SK-N-MC (cell line): ENCODE measurements around the gene CIBAR2.

Experiments
- EZH2 ChIP-seq: fragments of 200-600 bp; sonication (generic); IDR thresholded peaks from one replicate; pipeline ENCODE4 v1.6.1; 2017; ENCODE audit warnings: antibody characterized with exemption
- POLR2AphosphoS5 ChIP-seq: IDR thresholded peaks from 2 replicates; pipeline ENCODE4 v1.6.1; 2012; ENCODE audit warnings: mild to moderate bottlenecking, low read depth, low read length, borderline replicate concordance

GRCh38 chr16:85054948-85055492 lies 57.3 kb downstream of the CIBAR2 start:
- TF ChIP-seq EZH2 (no peak), POLR2AphosphoS5 (no peak)
